Activated T-helper 1 cell treated with anti-CD3 and anti-CD28 coated beads, Interleukin-2, amount 50 U/mL, for 16 hours (primary cell): ENCODE data around the gene TACC2.

Experiments
- DNase-seq, 2 donors: peaks; one replicate each; pipeline ENCODE4 v3.0.0-alpha.2; 2020; ENCODE audit warnings: low read depth in 1 of 2, low spot score in 1 of 2

Gene TACC2

DNA sequence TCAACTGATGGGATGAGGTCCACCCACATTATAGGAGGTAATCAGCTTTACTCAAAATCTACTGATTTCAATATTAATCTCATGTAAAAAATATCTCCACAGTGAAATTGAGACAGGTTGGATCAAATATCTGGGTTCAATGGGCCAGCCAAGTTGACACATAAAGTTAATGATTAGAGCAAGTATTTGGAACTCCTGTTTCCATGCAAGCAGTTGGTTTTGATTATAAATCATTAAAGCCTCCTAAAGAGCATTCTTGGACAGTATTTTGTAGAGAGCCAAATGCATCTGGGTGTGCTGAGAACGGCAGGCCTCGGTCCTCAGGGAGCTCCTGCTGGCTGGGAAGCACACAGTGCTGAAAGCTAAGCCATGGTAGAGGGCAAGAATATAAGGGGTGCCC, 155.2 kb downstream of the TACC2 start:
- DNase-seq = no peak

DNA sequence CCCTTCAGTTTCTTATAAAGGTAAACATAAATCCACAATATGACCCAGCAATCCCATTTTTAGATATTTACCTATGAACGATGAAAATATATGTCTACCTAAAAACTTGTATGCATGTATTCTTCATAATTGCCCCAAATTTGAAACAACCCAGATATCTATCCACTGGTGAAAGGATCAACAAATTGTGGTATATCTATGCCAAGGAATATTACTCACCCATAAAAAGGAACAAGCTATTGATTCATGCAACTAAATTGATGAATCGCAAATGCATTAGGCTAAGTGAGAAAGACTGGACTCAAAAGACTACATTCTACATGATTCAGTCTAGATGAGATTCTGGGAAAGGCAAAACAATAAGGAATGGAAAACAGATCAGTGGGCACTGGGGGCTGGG, 156.2 kb downstream of the TACC2 start:
- DNase-seq = no peak

GRCh38 chr10:122147663-122148062, 158.7 kb downstream of the TACC2 start:
- DNase-seq = no peak

DNA sequence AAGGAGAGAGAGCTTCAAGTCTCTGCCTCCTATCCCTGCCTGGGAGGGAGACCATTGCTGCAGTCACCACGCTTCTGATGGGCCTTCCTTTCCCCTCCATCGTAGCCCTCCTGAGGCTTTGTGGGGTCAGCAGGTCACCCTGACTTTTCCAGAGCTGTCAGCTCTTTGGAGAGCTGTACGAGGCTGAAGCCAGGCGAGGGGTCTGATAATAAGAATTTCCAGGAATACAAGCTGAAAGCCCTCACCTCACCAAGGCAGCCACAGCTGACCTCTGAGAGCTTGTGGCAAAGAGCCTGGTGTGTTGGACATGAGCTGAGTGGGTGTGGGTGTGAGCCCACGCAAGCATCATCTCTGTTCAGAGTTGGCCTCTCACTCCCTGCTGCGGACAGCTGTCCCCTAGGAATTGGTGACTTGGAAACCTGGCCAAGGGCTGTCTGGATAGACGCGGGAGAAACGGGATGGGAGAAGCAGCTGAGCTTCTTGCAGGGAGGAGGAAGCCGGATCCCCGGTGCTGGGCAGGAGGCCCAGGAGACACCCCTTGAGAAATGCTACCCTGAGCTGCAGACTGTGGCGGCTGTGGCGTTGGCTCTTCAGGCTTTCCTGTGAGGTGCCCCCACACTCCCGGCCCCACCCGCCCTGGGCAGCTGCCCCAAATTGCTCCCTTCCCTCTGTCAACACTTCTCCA, 160.1 kb downstream of the TACC2 start:
- DNase-seq = no peak

DNA sequence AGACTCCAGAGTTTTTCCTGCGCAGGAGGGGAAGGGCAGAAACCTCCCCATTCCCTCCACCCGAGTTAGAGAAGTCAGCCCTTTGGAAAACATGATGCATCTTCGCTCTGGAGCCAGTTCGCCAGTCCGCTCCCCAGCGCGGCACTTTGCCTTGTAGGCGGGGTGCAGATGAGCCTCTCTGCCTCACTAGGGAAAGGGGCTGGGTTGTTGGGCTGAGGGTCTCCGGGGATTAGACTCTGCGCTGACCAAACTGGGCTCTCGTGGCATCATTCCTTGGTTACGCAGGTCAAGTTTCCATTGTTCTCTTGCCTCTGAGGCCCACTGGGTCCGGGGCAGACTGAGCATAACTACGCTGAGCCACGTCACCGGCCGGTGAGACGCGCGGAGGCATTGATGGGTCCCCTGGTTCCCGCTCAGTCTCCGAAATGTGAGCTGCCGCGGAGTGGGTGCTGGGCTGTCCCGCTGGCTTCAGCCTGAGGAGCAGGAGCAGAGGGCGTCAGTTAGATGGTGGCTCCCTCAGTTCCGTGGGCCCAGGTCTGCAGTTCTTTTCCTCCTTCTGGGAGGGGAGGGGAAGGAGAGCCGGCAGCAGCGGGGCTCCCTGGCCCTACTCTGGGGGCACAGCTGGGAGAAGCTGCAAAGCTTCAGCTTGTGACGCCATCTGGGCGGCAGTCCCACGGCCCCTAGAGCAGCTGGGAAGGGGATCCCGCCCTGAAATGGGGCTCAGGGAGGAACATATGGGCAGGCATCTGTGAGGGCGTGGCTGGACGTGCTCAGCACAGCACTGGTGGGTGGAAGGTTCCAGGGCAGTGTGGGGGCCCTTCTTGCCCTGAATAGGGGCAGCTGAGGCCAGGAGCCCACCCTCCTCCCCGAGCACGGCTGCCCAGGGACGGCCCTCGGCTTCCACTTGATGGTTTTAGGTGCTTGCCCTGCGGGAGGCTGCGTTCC, 160.9 kb downstream of the TACC2 start:
- DNase-seq = no peak

GRCh38 chr10:122151121-122151694, 162.2 kb downstream of the TACC2 start:
- DNase-seq = no peak

- DNase-seq = no peak
These were observed 163.6 kb downstream of the TACC2 start for GRCh38 chr10:122152544-122152943.

- DNase-seq = no peak
These were observed 165.1 kb downstream of the TACC2 start for GRCh38 chr10:122154031-122154544.

DNA sequence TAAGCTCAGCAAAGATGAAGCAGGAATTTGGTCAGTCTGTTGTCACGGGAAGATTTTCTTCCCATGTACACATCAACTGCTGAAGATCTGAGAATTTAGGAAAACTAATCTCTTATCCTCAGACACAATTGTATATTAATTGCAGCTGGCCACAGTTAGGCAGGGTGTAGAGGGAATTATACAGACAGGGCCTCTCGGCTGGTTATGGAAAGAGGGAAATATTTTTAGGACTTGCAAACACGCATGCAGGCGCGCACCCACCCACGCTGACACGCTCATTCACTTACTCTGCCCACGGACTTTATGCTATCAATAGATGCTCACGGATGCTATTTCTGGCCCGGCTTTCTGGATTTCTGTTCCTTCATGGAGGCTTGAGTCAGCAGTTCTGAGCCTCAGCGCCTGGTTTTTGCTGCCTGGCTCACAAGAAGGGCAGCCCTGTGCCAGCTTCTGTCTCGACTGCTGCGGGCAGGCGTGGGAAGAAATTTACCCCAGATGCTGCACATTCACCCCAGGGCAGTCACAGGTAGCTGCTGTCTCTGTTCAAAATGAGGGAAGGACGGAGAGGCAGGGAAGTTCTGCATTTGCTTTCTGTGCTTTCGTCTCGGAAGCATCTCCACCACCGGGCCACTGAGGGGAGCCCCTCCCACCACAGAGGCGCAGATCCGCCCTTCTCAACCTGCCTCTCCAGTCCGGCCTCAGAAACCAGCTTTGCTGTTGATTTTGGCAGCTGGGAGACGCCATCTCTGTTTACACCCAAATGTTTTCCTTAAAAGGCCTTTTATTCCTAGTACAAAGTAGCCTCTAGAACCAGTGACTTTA, 165.8 kb downstream of the TACC2 start:
- no peak for DNase-seq

DNA sequence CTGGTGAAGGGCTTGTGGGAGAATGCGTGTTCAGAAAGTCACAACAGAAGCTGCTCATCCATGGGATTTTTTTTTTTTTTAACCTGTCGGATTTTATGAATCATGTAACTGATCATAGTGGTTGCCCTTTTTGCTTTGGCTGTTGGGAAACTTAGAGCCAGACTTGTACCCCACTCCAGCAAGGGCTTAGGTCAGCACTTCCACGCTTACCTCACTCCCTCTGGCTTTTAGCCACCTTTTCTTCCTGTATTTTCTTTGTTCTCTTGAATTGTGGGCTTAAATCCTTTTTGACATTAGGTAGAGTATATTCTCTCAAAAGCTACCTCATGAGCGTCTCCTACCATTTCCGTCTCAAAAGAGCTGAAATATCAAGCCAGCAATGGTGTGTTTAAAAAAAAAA, 168.5 kb downstream of the TACC2 start:
- DNase-seq = no peak

DNA sequence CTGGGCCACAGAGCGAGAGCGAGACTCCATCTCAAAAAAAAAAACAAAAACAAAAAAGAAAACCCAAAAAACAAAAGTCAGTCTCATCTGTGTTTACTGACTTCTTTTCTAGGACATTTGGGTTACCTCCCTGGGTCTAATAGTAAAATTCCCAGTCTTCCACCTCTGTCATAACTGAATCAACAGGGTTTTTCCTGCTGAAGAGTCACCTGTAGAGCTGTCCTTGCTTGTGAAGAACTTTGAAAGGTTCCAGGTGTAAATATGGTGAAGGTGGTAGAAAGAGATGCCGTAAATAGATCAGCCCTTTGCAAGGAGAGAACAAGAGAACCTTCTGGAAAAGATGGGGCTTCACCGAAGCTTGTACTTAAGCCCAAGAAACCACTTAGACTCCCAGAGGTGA, 169.4 kb downstream of the TACC2 start:
- no peak for DNase-seq

DNA sequence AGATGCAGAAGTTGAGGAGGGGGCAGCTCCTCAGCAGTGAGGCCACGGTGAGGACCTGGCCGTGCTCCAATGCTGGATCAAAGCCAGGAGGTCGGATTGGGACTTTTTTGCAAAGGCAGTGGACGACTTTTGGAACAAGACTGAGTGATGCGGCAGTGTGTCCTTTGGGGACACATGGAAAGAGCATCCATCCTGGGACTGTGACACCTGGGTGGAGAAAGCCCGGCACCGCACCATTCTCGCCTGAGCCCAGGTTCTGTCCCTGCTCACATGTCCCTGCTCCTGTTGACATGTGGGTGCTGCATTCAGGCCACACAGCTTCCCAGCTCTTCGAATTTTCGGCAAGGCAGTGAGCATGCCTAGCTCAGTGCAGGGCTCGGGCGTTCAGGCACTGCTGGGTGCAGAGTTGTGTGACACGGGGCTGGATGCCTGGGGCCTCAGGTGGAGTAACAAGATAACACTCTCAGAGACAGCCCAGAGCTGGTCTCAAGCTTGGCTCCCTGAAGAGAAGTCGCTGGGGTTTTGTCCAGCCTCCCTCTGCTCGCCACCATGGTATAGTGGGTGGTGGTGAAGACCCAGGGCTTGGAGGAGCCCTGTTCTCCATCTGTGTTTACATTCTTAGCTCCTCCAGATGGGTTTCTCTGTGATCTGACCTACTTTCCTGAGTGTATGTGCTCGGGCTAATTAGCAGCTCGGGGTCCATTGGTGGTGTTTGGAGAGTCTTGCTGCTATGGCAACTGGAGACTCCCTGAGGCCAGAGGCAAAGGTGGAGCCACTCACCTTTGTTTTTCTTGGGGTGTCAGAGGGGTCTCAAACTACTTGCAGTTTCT, 170.4 kb downstream of the TACC2 start:
- no peak for DNase-seq

- DNase-seq = no peak
These were observed 172.8 kb downstream of the TACC2 start for GRCh38 chr10:122161795-122162194.

- DNase-seq = no peak
These were observed 173.8 kb downstream of the TACC2 start for GRCh38 chr10:122162671-122163173.

GRCh38 chr10:122163174-122164022, 174.4 kb downstream of the TACC2 start:
- DNase-seq = no peak

GRCh38 chr10:122164023-122164601, 175.1 kb downstream of the TACC2 start:
- DNase-seq = no peak

GRCh38 chr10:122164815-122165483, 176.0 kb downstream of the TACC2 start:
- no peak for DNase-seq
